ENCODE measurements around the gene SIL1. TPM values are rescaled to one million over a fixed set of nuclear protein-coding genes. Genes with fewer than 3 reads are reported as not detected.
"Not testable (repeated sequence)": the region's sequence is repeated elsewhere in the genome, so short reads cannot be mapped to it uniquely, and the experiment has no call there.

The SIL1 gene
- total RNA-seq, 1 donor from 2014 or later = 55.4 TPM

GRCh38 chr5:139177809-139178588 is 20.2 kb downstream of the SIL1 start:
- DNase-seq (ENCODE audit: low read depth, low spot score) = no peak

- DNase-seq (ENCODE audit: low read depth, low spot score) = not testable (repeated sequence)
These were observed 20.9 kb downstream of the SIL1 start for GRCh38 chr5:139177281-139177680.

GRCh38 chr5:139174382-139174781 is 23.8 kb downstream of the SIL1 start:
- not testable (repeated sequence) for DNase-seq (ENCODE audit: low read depth, low spot score)

DNA sequence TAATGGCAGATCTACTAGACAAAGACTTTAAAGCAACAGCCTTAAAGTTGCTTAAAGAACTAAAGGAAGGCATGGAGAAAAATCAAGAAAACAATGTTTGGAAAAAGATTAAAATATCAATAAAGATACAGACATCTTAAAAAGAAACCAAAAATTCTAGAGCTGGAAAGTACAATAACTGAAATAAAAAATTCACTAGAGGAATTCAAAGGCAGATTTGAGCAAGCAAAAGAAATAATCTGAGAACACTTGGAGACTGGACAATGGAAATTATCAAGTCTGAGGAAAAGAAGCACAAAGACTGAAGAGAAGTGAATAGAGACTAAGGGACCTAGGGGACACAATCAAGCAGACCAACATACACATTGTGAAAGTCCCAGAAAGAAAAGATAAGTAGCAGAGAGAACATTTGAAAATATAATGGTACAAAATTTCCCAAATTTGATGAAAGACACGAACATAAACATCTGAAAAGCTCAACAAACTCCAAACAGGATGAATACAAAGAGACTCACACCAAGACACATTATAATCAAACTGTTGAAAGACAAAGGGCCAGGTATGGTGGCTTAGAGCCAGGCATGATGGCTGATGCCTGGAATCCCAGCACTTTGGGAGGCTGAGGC is 26.3 kb downstream of the SIL1 start:
- DNase-seq (ENCODE audit: low read depth, low spot score) = no peak

DNA sequence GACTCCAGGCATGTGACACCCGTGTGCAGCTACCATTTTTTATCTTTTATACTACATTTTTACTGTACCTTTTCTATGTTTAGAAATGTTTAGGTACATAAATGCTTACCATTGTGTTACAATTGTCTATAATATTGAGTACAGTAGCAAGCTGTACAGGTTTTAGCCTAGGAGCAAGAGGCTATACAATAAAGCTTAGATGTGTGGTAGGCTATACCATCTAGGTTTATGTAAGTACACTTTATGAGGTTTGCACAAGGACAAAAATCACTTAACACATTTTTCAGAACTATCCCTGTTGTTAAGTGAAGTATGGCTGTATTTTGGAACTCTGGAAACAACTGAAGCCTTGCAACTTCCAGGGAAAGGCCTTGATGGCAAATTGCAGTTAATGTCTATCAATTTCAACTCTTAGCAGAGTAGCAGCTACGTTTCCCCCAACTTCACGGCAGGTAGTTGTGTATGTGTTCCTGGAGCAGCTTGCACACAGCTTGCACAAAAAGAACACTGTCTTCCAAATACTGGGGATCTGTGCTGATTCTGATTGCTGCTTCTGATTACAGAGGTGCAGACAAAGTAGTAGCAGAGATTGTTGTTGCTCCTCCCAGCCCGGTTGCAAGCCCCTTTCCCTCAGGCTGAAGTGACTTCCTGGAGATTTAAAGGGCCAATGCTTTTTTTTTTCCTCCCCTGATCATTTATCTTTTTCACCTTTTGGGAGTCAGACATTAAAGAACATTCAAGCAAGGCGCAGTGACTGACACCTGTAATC is 30.0 kb downstream of the SIL1 start:
- DNase-seq (ENCODE audit: low read depth, low spot score) = no peak

DNA sequence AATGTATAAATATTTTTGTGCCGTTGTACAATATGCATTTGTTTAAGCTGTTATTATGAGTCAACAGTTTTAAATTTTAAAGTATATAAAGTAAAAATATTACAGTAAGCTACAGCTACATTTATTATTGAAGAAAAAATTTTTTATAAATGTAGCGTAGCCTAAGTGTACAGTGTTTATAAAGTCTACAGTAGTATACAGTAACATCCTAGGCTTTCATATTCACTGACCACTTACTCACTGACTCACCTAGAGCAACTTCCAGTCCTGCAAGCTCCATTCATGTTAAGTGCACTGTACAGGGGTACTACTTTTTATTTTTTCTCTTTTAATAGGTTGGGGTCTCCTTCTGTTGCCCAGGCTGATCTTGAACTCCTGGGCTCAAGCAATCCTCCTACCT is 30.6 kb downstream of the SIL1 start:
- DNase-seq (ENCODE audit: low read depth, low spot score) = no peak

- DNase-seq (ENCODE audit: low read depth, low spot score) = no peak
These were observed 31.1 kb downstream of the SIL1 start for GRCh38 chr5:139167063-139167462.

DNA sequence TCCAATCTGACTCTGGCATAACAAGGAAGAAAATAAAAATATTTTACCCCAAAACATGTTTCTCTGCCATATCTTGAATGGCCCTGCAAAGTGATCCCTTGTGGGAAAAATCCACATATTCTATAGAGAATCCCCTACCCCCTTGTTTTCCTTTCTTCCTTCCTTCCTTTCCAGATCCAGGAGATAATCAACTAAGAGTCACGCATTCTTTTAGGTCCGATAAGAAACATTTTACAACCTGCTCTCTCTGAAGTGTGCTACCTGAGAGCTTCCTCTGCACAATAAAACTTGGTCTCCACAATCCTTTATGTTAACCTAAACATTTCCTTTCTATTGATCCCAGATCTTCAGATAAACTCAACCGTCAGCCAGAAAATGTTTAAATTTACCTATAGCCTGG is 33.3 kb downstream of the SIL1 start:
- not testable (repeated sequence) for DNase-seq (ENCODE audit: low read depth, low spot score)

GRCh38 chr5:139164020-139164419 is 34.1 kb downstream of the SIL1 start:
- DNase-seq (ENCODE audit: low read depth, low spot score) = peak; percentile 58

DNA sequence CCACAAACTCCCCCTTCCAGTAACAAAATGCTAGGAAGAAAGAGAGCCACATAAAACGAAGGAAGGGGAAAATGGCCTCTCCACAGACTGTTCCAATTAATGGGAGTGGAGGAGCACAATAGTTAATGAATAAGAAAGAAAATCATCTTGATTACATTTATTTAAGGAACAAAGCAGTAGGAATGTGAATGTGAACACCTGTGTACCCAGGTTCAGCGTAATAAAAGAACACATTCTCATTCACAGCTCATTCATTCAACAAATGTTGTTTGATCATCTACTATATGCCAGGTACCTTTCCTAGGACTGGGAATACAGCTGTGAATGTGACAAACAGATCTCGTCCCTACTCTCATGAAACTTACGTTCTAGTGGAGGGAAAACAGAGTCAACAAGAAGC is 35.7 kb downstream of the SIL1 start:
- no peak for DNase-seq (ENCODE audit: low read depth, low spot score)

DNA sequence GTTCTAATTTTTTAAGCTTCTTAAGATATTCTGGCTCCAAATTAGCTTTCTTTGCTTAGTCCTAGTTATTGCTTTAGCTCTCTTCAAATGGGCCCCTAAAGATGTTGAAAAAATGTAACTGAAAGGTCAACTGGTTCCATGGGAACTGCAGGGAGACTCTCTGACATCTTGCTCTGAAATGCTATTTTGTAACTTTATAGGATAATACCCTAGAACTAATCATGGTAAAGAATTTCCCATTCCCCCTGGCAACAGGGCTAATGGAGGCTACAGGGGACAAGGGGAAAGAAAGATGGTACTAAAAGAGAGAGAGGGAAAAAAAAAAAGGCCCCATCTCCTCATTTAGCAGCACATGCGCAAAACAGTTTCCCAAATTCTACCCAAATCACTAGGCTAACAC is 39.4 kb downstream of the SIL1 start:
- DNase-seq (ENCODE audit: low read depth, low spot score) = no peak

GRCh38 chr5:139157556-139157955 is 40.6 kb downstream of the SIL1 start:
- DNase-seq (ENCODE audit: low read depth, low spot score) = no peak

- no peak for DNase-seq (ENCODE audit: low read depth, low spot score)
These were observed 41.4 kb downstream of the SIL1 start for GRCh38 chr5:139156814-139157213.

GRCh38 chr5:139155333-139155732 is 42.8 kb downstream of the SIL1 start:
- no peak for DNase-seq (ENCODE audit: low read depth, low spot score)

- no peak for DNase-seq (ENCODE audit: low read depth, low spot score)
These were observed 46.3 kb downstream of the SIL1 start for GRCh38 chr5:139151902-139152301.

DNA sequence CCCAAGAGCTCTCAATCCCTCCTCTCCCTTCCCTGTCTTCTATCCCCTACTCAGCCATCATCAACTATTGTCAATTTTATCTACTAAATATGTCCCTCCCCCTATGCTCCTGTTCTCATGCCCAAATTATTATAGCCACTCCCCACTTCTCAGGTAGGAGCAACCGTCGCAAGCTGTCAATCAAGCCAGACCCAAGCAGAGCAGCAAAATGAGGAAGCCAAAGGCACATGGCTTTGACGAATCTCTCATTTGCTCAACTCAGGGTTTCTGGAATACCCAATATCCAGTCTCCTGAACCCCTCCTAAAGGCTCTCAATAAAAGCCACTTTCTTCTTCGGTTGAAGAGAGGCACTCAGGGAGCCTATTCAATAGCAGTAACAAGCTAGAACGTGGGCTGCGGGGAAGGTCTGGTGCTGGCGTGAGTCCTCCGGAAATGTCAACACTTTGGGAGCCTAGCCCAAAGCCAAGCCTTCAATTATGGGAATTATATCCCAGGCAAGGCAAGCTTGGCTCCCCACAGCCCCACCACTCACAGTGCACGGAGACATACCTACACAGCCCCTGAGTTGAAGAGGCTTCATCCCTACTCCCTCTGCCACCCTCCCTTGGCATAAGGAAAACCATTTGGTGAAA is 47.7 kb downstream of the SIL1 start:
- no peak for DNase-seq (ENCODE audit: low read depth, low spot score)

DNA sequence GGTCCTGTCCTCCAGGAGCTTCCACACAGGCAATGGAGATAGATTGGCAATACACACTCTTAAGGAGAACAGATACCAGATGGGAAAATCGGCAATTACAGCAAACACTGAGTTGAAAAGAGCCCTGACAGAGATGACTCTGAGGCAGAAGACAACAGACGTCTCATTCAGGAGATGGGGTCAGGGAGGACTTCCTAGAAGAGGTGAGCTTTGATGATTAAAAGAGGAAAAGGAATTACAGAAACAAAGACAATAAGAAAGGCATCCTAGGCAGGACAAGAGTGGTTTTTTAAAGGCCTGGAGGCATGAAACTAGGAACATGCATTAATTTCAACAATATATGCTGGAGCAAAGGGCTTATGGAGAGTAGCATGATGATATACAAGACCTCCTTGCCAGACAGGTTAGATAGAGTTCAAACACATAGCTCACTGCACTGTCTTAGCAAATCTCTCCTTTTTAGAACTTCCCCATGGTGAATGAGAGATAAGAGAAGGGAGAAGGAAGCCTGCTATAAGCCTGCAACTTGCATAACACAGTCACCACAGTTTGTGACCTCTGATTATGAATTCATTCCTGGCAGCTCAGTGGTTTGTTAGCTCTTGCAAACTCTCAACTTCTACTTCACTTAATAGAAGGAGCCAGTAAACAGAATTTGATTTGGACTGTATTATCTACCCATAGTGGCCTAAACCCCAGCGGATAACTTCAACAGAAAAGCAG is 48.5 kb downstream of the SIL1 start:
- no peak for DNase-seq (ENCODE audit: low read depth, low spot score)

GRCh38 chr5:139148986-139149385 is 49.2 kb downstream of the SIL1 start:
- no peak for DNase-seq (ENCODE audit: low read depth, low spot score)

GRCh38 chr5:139148306-139148705 is 49.9 kb downstream of the SIL1 start:
- DNase-seq (ENCODE audit: low read depth, low spot score) = no peak

GRCh38 chr5:139147483-139148087 is 50.6 kb downstream of the SIL1 start:
- no peak for DNase-seq (ENCODE audit: low read depth, low spot score)

Measured in pulmonary artery endothelial cell (primary cell).